Testis (tissue), 2 donors: ENCODE measurements around the gene KDM6A.

Experiments
- CTCF ChIP-seq, 3 experiments: fragments of 450-650 bp in 2 of 3; fragments of 200-600 bp in 1 of 3; sonication (generic) in 1 of 3; IDR thresholded peaks; one replicate each; pipeline ENCODE4 v1.5.1; 2016 to 2019; ENCODE audit warnings: antibody characterized with exemption in 3 of 3, mild to moderate bottlenecking in 2 of 3, moderate library complexity in 1 of 3
- POLR2A ChIP-seq: fragments of 450-650 bp; IDR thresholded peaks from one replicate; pipeline ENCODE4 v1.6.1; 2017; ENCODE audit warnings: antibody characterized with exemption, mild to moderate bottlenecking, moderate library complexity

DNA sequence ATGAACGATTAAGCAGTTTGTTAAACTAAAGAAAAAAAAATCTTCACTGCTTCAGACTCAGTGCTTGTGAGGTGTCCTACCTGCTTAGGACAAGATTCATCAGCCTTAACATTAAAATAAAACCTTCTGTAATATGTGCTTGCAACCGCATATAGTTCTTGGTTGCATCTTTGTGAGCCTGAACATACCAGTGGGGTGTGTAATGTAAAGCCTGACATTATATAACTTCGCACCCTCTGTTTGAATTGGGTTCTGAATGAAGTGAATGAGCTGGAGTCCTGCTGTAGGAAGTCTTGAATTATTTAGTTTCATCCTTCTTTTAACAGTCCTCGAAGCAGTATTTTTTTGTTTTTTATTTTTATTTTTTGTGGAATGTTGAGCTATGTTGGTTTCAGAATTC, 3.1 kb downstream of the KDM6A start:
- TF ChIP-seq CTCF (IDR thresholded peaks at IDR 0.05) (no peak), POLR2A (no peak)
